Activated T-cell treated with anti-CD3 and anti-CD28 coated beads, Interleukin-2, amount 50 U/mL, for 48 hours (primary cell): ENCODE data around the gene CNIH3.

Source experiments
- DNase-seq, 2 experiments: peaks; one replicate each; pipeline ENCODE4 v3.0.0-alpha.2; 2020

The CNIH3 gene

DNA sequence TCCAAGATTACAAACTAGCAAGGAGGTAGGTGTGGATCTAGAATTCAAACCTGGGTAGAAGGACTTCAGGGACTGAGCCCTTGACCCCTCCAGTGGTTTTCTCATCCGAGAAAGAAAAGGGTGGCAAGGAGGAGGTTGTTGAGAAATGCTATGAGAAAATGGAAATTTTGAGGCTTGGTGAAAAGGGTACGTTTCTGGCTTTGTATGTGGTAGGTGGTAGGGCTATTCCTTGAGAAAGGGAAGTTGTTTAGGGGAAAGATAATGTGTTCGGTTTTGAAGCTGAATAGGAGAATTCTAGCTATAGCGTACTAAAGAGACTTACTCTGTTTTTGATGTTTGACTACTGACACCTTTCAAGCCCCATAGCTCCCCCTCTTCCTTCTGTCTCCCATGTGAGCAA is 133.8 kb downstream of the CNIH3 start:
- DNase-seq: no peak

GRCh38 chr1:224751624-224752311 is 135.7 kb downstream of the CNIH3 start:
- DNase-seq: no peak

GRCh38 chr1:224753491-224753890 is 137.4 kb downstream of the CNIH3 start:
- no peak for DNase-seq

GRCh38 chr1:224755586-224755985 is 139.5 kb downstream of the CNIH3 start:
- no peak for DNase-seq

- no peak for DNase-seq
Measured at GRCh38 chr1:224757508-224757907, 141.4 kb downstream of the CNIH3 start.

- DNase-seq: no peak
Measured at GRCh38 chr1:224759135-224759534, 143.0 kb downstream of the CNIH3 start.

DNA sequence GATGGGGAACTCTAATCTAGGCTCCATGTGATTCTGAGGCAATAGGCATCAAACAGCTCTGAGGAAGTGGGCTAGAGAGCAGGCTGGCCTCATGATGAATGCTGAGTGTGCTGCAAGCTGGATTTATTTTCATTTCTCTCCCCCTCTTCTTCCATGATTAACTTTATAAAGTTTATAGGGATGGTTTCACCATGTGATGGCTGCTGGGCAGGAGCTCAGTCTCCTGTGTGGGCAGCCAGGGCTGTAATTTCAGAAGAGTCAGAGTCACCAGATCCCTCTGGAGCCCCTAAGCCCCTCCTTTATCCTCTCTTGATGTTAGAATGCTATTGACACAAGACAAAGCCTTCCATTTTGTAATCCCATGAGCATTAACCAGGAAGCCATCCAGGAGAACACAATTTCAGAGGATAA is 143.6 kb downstream of the CNIH3 start:
- no peak for DNase-seq

GRCh38 chr1:224760163-224760562 is 144.0 kb downstream of the CNIH3 start:
- no peak for DNase-seq

GRCh38 chr1:224761245-224761644 is 145.1 kb downstream of the CNIH3 start:
- no peak for DNase-seq

DNA sequence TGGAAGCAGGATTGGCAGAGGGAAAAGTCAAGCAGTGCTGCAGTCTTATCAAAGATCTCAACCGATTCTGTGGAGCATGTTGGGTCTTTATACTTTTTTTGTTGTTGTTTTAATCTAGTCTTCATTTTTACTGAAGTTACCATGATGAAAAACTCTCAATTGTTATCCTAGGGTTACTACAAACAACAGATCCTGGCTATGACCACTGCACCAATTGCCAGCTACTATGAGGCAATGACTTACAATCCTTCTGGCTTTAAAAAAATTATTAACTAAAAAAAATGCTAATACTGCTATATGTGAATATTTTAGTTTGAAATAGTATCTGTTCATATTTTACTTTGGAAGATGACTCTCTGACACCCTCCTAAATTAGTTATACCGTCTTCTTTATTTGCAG is 145.9 kb downstream of the CNIH3 start:
- no peak for DNase-seq

- DNase-seq: no peak
Measured at GRCh38 chr1:224762701-224763100, 146.6 kb downstream of the CNIH3 start.

- DNase-seq: no peak
Measured at GRCh38 chr1:224763126-224763775, 147.1 kb downstream of the CNIH3 start.

GRCh38 chr1:224766266-224766665 is 150.1 kb downstream of the CNIH3 start:
- no peak for DNase-seq

GRCh38 chr1:224767031-224767430 is 150.9 kb downstream of the CNIH3 start:
- no peak for DNase-seq

DNA sequence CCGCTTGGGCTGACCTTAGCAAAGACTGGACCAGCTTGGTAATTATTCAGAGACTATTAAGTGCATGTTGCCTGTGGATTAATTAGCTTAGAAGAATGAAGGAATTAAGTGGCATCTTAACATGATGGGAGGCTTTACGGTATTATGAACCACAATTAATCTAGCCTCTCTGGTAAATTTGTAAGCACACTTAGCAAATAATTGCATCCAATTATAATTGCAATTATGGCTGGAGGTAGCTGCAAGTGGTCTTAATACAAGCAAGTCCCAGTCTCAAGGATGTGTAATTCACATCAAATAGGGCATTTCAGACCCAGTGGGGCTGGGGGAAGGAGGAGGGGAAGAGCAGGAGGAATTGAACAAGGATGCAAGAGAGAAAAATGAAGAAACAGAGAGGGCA is 151.6 kb downstream of the CNIH3 start:
- DNase-seq: no peak

DNA sequence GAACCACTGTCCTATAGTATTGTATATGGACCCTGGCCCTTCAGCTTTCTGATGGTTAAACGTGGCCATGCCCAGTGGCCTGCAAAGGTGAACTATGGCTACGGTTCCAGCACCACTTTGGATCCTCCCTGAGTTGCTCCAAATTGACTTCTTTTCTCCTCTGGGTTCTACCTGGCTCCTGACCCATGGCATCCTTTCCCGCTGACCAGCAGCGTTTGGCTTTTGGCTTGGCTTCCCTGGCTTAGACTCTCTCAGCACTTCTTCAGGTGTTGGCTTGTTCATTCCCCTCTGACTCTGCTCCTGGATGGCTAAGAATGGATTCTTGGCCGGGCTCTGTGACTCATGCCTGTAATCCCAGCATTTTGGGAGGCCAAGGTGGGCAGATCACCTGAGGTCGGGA is 152.9 kb downstream of the CNIH3 start:
- DNase-seq: no peak

- DNase-seq: no peak
Measured at GRCh38 chr1:224769452-224770335, 153.6 kb downstream of the CNIH3 start.

GRCh38 chr1:224770336-224770693 is 154.2 kb downstream of the CNIH3 start:
- DNase-seq: no peak

GRCh38 chr1:224773646-224774045 is 157.5 kb downstream of the CNIH3 start:
- no peak for DNase-seq

GRCh38 chr1:224774378-224774777 is 158.3 kb downstream of the CNIH3 start:
- DNase-seq: no peak

- no peak for DNase-seq
Measured at GRCh38 chr1:224777180-224777579, 161.1 kb downstream of the CNIH3 start.

- no peak for DNase-seq
Measured at GRCh38 chr1:224779536-224779935, 163.4 kb downstream of the CNIH3 start.

DNA sequence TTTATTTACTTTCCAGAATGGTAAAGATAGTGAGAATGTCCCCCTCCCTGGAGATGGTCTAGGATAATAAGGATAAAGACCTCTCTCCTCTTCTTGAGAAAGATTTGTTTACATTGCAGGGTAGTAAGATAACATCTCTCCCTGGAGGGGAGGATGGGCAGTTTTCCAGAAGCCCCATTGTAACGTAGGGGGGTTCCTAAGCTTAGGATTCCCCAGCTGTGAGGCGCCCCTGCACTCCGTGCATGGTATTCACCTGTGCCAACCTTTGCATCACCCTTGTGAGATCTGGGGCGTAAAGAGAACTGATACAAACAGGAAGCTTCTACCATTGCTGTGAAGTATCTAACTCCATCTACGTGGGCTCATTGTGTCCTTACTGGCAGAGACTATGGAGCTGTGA is 164.6 kb downstream of the CNIH3 start:
- DNase-seq: no peak

DNA sequence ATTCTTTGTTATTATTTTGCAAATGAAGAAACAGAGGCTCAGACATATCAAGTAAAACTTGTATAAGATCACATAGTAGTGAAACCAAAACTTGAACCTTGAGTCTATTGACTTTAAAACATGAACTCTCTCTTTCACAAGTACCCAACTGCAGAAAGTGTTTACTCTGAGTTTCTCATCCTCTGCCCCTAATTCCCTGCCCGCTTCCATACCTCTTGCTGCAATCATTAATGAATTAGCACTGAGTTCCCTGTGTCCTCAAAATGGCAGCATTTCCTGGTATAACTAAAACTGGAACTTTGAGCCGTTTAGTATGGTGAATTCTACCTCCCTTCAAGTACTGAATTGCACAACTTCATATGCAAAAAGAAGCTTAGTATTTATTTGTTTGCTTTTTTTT is 165.7 kb downstream of the CNIH3 start:
- DNase-seq: no peak
